ENCODE data around the gene PSMA1. TPM values are rescaled to one million over a fixed set of nuclear protein-coding genes. Genes with fewer than 3 reads are reported as not detected.

The PSMA1 gene
- total RNA-seq, 2 donors from 2014 or later: 171 to 214 TPM

GRCh38 chr11:14554959-14555358 is 34.8 kb upstream of the PSMA1 start:
- Mint-ChIP-seq H3K9me3 (no peaks in the 10 kb centered on the region), H3K36me3 (ENCODE audit: low read depth) (no peaks in the 10 kb centered on the region), H3K4me1 (peaks cover 9% of the 10 kb centered on the region), H3K27ac (no peak overlapping the region), H3K27me3 (ENCODE audit: insufficient read depth) (peaks cover 38% of the 10 kb centered on the region), H3K4me3 (no peak overlapping the region)
- WGBS, 2 experiments (ENCODE audit: insufficient coverage in 1 of 2, insufficient read length in 1 of 2): 88% methylated on average over 1 to 2 of the region's 2 CpGs
- H3K4me3 ChIP-seq (ENCODE audit: low read length): no peak overlapping the region
- TF ChIP-seq CTCF (conservative IDR thresholded peaks at IDR 0.05): no peak
- no peak for DNase-seq
- H3K27ac ChIP-seq (ENCODE audit: low read depth, low read length): no peak overlapping the region
- H3K27me3 ChIP-seq (ENCODE audit: control insufficient read depth, insufficient read depth, low read length, poor library complexity, severe bottlenecking): peaks cover 47% of the 10 kb centered on the region
- no peaks in the 10 kb centered on the region for H3K36me3 ChIP-seq (ENCODE audit: control insufficient read depth, insufficient read depth, low read length)
- H3K9ac ChIP-seq (ENCODE audit: extremely low read depth, low read length, poor library complexity, severe bottlenecking): no peak overlapping the region
- peaks cover 10% of the 10 kb centered on the region for H3K4me1 ChIP-seq (ENCODE audit: control insufficient read depth, insufficient read depth, low read length)
- H3K9me3 ChIP-seq (ENCODE audit: control insufficient read depth, low read length): no peaks in the 10 kb centered on the region

GRCh38 chr11:14552089-14552488 is 31.9 kb upstream of the PSMA1 start:
- DNase-seq: no peak
- Histone ChIP-seq H3K9me3 (ENCODE audit: control insufficient read depth, low read length) (no peaks in the 10 kb centered on the region), H3K9ac (ENCODE audit: extremely low read depth, low read length, poor library complexity, severe bottlenecking) (no peak overlapping the region), H3K36me3 (ENCODE audit: control insufficient read depth, insufficient read depth, low read length) (no peaks in the 10 kb centered on the region), H3K27ac (ENCODE audit: low read depth, low read length) (no peak overlapping the region), H3K4me3 (ENCODE audit: low read length) (no peak overlapping the region), H3K4me1 (ENCODE audit: control insufficient read depth, insufficient read depth, low read length) (peaks cover 10% of the 10 kb centered on the region), H3K27me3 (ENCODE audit: control insufficient read depth, insufficient read depth, low read length, poor library complexity, severe bottlenecking) (peaks cover 21% of the 10 kb centered on the region)
- Mint-ChIP-seq H3K4me3 (no peak overlapping the region), H3K4me1 (peaks cover 9% of the 10 kb centered on the region), H3K27me3 (ENCODE audit: insufficient read depth) (peaks cover 14% of the 10 kb centered on the region), H3K36me3 (ENCODE audit: low read depth) (no peaks in the 10 kb centered on the region), H3K9me3 (no peaks in the 10 kb centered on the region), H3K27ac (no peak overlapping the region)
- no peak for TF ChIP-seq CTCF (conservative IDR thresholded peaks at IDR 0.05)
- WGBS, 2 experiments (ENCODE audit: insufficient coverage in 1 of 2, insufficient read length in 1 of 2): 91 to 100% methylated on average over 4 of the region's 4 CpGs

- peak overlapping the region; percentile 66 for H3K4me3 ChIP-seq (ENCODE audit: low read length)
- no peak overlapping the region for H3K27ac Mint-ChIP-seq
- H3K4me1 Mint-ChIP-seq: peaks cover 9% of the 10 kb centered on the region
- no peaks in the 10 kb centered on the region for H3K36me3 Mint-ChIP-seq (ENCODE audit: low read depth)
- TF ChIP-seq CTCF (conservative IDR thresholded peaks at IDR 0.05): no peak
- no peak for DNase-seq
- WGBS, 2 experiments (ENCODE audit: insufficient coverage in 1 of 2, insufficient read length in 1 of 2): 60 to 64% methylated on average over 2 of the region's 2 CpGs
- H3K36me3 ChIP-seq (ENCODE audit: control insufficient read depth, insufficient read depth, low read length): no peaks in the 10 kb centered on the region
- H3K9me3 ChIP-seq (ENCODE audit: control insufficient read depth, low read length): no peaks in the 10 kb centered on the region
- no peaks in the 10 kb centered on the region for H3K9me3 Mint-ChIP-seq
- H3K9ac ChIP-seq (ENCODE audit: extremely low read depth, low read length, poor library complexity, severe bottlenecking): no peak overlapping the region
- H3K4me3 Mint-ChIP-seq: no peak overlapping the region
- peaks cover 12% of the 10 kb centered on the region for H3K27me3 Mint-ChIP-seq (ENCODE audit: insufficient read depth)
- no peak overlapping the region for H3K27ac ChIP-seq (ENCODE audit: low read depth, low read length)
- peaks cover 21% of the 10 kb centered on the region for H3K27me3 ChIP-seq (ENCODE audit: control insufficient read depth, insufficient read depth, low read length, poor library complexity, severe bottlenecking)
- H3K4me1 ChIP-seq (ENCODE audit: control insufficient read depth, insufficient read depth, low read length): peaks cover 10% of the 10 kb centered on the region
Observed at GRCh38 chr11:14551380-14551779, 31.2 kb upstream of the PSMA1 start.
